Measurements from ENCODE around the gene TMX4.

- no peak for TF ChIP-seq POLR2A (IDR thresholded peaks at IDR 0.05)
- no peak for TF ChIP-seq CTCF (IDR thresholded peaks at IDR 0.05)
Observed at GRCh38 chr20:7966176-7966575, 53.4 kb downstream of the TMX4 start.

All from body of pancreas (tissue), 4 donors.